CD4-positive, alpha-beta T cell treated with Interleukin-17A for 1 hour (primary cell): ENCODE data around the gene FDXR.

Experiments used
- DNase-seq: peaks from one replicate; pipeline ENCODE4 v3.0.0-alpha.2; 2020

FDXR gene

GRCh38 chr17:74832421-74832820 is 40.4 kb downstream of the FDXR start:
- DNase-seq, result no peak

- no peak for DNase-seq
Observed at GRCh38 chr17:74831444-74832146, 41.2 kb downstream of the FDXR start.

DNA sequence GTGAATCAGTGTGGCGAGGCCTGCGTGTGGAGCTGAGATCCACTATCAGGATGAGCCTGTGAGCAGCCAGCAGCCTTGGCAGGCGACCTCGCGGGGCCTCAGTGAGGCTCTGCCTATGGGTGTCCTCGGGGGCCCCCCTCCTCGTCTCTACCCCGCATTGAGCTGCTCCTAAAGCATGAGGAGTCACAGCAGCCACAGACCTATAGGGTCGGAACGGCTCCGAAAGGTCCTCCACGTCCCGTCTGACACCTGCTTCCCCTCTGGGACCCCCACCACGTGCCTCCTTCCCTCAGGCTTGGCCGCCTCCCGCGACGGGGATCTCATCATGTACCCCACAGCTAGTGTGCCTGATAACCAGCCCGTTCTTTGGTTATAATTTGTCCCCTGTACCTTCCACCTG is 41.9 kb downstream of the FDXR start:
- DNase-seq, result no peak

DNA sequence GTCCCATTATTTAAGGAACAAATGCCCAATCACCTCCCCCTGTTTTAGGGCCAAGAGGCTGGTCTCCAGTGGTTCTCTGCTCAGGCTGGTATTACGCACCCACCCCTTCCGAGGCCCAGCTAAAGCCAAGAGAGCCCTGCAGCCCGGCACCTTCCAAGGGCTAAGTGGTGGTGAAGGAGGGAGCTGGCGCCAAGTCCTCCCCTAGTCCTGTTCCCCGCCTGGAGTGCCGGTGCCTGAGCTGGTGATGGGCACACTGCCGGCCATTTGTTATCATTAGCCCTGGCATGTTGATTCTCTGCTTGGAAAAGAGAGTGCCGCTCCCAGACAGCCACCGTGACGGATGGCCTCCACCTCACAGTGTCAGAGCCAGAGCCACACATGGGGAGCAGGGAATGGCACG is 45.0 kb downstream of the FDXR start:
- DNase-seq, result no peak

GRCh38 chr17:74825952-74826719 is 46.7 kb downstream of the FDXR start:
- DNase-seq, result no peak

DNA sequence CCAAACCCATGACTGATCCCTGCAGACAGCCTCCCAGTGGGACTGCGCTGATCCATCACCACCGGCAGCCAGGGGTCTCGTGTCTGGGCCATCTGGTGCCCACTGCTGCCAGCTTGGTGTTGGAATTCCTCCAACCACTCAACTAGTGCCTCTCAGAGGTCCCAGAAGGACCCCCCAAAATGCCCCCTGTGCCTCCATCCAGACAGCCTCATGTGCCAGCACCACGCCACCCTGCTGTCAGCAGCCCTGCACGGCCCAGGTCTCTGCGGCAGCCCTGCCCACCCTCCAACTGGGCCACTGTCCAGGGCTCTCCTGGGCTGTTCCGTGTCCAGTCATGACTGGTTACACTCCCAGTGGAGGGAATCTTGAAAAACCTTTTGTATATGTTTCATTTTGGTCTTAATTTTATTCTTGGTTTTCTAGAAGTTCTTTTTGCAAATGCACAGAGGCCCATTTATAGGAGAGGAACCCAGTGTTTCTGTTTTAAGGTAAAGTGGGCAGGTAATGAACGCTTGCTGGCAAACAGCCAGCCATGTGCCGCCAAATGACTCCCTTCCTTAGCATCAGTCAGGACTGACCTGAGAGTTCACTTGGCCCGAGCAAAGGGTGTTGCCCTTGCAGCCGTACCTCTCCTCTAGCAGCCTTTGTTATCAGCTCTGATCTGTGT is 47.7 kb downstream of the FDXR start:
- DNase-seq, result no peak

DNA sequence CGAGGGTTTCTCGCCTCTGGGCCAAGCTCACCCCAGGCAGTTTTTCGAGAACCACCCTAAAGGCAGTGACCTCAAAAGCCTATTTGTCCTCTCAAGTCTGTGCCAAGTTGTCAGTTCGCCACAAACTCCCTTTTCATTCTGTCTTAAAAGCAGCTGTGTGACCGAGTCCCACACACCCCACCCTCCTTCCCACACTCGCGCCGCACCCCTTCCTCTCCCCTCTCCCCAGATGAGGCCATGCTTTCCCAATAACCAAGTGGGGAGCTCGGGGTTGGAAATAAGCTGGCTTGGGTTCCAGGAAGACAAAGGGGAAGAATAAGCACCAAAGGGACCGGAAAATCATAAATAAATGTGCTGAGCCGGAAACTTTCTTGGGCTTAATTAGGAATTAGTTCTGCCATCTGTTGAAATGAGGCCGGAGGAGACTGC is 49.8 kb downstream of the FDXR start:
- no peak for DNase-seq

DNA sequence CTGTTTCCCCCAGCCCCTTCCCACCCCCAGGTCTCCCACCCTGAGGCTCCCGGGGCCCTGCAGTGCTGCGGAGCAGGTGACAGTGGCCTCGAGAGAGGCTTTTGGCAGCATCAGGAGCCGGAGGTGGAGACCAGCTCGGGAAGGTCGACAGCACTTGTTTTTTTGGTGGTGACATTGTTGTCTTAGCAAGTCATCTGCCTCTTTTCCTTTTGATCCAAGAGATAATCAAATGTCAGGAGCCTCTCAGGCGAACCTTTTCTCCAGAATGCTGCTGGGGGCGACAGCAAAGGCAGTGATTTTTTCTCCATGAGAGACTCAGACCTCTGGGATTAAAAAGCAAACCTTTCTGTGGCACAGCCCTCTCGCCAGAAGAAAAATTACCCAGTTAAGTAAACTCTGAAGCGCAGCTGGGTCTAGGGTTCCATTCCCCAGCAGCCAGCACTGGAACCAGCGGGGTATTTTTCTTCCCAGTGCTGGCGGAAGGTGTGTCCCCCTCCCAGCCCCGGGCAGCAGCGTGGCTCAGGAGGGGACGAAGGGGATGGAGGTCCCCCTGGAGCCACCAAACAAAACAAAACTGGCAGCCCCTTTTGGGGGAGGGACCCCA is 50.4 kb downstream of the FDXR start:
- DNase-seq, result no peak

DNA sequence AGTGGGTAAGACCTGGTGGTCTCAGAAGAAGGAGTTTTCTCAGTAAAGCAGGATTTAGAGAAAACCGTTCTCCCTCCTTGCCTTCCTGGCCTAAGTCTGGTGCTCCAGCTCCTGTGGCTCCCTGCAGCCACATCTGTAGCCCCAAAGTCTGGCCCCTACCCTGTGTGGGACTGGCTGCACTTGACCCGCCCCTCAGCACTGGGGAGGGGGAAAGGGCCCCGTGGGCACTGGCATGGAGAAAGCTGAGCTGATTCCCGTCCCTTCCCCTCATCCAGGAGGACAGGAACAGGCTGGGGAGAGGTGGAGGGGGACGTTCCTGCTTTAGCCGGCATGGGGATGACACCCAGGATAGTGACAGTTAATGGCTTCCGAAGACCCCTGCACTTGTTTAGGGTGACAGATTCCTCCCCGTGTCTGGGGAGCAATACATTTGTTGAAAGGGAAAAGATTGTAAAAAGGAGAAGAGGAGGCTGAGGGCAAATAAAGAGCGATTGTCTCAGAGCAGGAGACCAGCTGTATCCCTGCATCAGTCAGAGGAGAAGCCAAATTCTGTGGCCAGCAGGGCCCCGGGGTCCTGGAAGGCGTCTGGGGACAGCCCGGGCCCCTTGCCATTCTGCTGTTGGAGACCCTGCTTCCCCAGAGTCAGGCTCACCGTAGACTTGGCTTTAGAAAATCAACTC is 51.0 kb downstream of the FDXR start:
- no peak for DNase-seq

DNA sequence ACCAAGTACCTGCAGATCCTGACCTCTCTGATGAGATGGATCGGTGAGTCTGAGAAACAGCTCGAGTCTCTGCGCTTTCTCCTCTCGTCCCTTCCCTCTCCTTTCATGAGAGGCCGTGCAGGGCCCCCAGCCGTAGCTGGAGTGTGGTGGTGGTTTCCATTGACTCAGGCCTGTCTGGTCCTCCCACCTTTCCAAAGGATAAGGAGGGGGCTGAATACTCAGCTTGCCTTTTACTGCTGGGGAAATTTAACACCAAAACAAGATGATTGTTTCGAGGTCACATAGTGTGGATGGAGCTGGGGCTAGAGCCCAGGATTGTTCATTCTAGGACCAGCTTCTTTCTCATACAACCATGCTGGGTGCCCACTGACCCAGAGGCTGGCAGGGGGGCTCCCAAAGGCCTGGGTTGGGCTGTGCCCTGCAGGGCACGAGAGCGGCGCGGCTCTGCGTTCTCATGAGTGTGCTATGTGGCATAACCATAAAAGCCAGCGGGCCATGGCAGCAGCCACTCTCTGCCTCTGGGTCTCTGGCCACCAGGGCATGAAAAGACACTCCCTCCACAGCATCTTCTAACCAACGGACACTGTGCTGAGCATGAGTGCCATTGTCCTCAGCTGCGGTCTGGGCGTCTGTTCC is 52.9 kb downstream of the FDXR start:
- DNase-seq, result no peak

GRCh38 chr17:74818291-74818938 is 54.4 kb downstream of the FDXR start:
- no peak for DNase-seq

DNA sequence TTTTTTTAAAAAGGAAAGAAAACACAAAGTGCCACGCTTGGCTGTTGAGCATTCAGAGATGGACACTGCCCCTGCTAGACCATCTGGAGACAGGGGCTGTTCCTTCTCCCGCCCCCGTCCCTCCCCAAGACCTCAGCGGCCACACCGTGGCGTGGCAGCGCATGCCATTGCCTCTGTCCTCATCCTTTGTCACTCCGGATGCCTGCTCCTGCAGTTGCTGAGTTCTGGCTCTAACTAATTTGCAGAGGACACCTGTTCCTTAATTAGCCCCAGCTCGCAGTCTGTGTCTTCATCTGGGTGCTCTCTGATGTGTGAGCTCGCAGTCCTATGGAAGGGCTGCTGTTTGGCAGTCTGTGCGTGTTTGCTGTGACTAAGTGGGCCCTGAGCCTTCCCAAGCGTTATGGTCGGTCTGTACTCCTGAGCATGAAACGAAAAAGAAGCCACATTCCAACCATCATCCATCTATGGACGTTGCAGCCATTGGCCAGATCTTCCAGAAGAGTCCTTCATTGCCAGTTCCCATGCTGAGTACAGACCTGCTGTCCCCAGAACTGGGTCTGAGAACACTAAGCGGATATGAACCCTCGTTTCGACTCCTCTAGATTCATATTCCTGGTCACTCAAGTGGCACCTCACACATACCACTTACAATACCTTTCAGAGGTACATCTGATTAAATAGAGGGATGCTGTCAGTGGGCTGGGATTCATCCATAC is 55.7 kb downstream of the FDXR start:
- DNase-seq, result no peak

GRCh38 chr17:74815550-74816370 is 57.0 kb downstream of the FDXR start:
- DNase-seq, result no peak

DNA sequence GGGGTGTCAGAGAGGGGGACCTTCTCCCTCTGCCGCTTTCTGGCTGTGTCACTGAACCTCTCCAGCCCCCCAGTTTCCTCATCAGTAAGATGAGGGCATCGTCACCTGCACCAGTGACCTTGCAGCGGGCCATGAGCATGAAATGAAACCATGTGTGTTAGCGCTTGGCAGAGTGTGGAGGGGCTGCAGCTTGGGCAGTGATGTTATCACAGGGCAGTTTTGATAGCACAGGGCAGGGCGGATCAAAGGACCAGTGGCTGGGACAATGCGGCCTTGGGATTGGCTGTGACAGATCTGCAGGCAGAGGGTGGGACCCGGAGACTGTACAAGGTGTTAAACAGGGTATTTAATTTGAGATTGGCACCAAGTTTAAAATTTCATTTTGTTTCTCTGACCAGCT is 57.7 kb downstream of the FDXR start:
- DNase-seq, result no peak

DNA sequence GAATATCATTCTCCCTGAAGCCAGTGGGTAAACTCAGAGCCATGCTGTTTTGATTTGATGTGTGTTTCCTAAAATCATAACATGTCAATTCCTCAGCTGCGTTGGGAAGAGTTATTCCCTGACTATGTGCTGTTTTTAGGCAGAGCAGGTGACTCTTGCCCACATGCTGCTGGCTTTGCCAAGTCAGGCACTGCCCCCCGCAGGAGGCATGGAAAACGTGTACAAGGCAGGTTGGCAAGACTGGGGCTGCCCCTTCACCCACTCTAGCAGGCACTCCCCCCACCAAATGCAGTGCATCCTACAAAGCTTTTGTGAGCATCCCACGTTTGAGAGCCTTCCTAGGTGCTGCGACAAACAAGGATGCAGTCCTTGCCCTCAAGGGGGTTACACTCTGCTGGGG is 58.3 kb downstream of the FDXR start:
- no peak for DNase-seq
